GM21786 (cell line): ENCODE results near the gene RHOJ.
"Not testable (repeated sequence)": the region's sequence is repeated elsewhere in the genome, so short reads cannot be mapped to it uniquely, and the experiment has no call there.

Source experiments
- ATAC-seq: cut with Tn5 transposase; IDR thresholded peaks from one replicate; pipeline ENCODE4 v1.9.1; 2021; ENCODE audit not compliant: unreplicated experiment

The RHOJ gene

GRCh38 chr14:63204407-63205043 is at the start of gene RHOJ:
Gene RHOJ, plus strand, starts transcription at chr14:63204443. Its CDS starts 427 bp downstream, at chr14:63204870.
- ATAC-seq, result no peak

DNA sequence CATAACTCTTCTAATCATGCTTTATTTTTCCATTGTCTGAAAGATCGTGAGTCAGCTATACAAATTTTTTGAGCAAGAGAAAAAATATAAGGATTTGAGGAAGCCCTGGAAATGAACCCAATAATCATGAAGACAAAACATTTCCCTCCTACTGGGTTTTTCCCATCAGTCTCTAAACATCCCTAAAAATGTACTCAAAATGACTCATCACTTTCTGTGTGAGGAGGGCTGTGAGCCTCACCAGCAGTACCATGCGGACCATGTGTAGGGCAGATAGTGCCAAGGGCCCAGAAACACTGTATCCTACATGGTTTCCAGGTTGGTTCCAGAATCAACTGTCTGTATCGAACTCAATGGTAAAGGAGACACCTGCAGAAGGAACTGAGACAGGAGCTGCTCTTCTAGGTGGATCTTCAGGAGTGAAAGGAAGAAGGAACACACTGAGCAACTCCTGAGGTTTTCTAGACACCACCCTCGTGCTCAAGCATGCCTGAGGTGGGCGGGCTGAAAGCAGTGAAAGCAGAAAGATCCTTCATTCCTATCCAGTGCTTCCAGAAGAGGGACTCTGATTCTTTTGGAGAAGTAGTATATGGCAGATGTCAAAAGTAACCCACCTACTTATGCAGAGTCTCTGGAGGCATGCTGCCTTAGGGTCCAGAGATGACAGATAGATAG is 48.6 kb upstream of the RHOJ start:
- no peak for ATAC-seq

- ATAC-seq, result no peak
Measured at GRCh38 chr14:63157195-63157594, 47.0 kb upstream of the RHOJ start.

DNA sequence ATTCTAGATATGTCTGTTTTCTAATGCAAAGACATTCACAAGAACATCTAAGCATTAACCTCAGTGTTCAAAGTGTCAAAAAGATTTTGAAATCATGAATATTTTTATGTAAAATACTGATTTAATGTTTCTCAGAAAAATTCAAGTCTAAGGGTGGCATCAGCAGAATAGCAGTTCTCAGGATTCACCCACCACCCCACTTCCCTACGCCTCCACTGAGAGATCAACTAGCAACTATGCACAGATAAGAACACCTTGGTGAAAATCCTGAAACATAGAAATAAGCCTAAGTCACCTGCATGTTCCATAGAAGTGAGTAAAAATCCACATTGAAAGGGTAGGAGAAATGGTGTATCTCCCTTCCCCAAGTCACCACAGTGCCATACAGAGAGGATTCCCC is 40.9 kb upstream of the RHOJ start:
- ATAC-seq, result no peak

GRCh38 chr14:63164108-63164683 is 40.0 kb upstream of the RHOJ start:
- ATAC-seq, result no peak

DNA sequence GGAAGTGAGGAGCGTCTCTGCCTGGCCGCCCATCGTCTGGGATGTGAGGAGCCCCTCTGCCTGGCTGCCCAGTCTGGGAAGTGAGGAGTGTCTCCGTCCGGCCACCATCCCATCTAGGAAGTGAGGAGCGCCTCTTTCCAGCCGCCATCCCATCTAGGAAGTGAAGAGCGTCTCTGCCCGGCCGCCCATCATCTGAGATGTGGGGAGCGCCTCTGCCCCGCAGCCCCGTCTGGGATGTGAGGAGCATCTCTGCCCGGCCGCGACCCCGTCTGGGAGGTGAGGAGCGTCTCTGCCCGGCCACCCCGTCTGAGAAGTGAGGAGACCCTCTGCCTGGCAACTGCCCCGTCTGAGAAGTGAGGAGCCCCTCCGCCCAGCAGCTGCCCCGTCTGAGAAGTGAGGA is 39.0 kb upstream of the RHOJ start:
- not testable (repeated sequence) for ATAC-seq

- ATAC-seq, result no peak
Measured at GRCh38 chr14:63167044-63167443, 37.2 kb upstream of the RHOJ start.

- ATAC-seq, result no peak
Measured at GRCh38 chr14:63174760-63175191, 29.5 kb upstream of the RHOJ start.

DNA sequence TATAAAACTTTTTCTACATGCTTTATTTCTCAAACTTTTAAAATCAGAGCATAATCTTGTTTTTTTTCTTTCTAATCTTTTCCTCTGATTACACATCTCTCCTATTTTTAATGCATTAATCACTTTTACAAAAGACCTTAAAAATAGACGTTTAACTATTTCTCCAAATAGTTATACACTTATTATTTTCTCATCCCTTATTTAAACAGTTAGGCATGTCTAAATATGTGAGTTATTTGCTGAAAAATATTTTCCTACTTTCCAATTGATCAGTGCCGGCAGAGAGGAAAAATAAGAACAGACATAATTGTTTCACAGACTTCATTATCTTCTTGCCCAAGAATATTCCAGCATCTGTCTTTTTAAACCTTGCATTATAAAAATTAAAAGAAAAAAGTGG is 28.7 kb upstream of the RHOJ start:
- ATAC-seq, result no peak

GRCh38 chr14:63178912-63179311 is 25.3 kb upstream of the RHOJ start:
- ATAC-seq, result no peak

DNA sequence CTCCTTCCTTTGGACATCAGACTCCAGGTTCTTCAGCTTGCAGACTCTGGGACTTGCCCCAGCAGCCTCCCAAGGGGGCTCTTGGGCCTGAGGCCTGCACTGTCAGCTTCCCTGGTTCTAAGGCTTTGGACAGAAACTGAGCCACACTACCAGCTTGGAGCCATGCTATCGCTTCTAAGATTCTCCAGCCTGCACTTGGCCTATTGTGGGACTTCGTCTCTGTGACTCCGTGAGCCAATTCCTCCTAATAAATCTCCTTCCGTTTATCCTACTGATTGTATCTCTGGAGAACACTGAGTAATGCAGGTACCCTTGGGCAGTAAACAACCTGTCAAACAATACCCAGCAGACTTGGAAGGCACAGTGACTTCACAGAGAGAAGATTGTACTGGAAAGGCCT is 24.9 kb upstream of the RHOJ start:
- no peak for ATAC-seq

GRCh38 chr14:63180011-63180410 is 24.2 kb upstream of the RHOJ start:
- ATAC-seq, result no peak

DNA sequence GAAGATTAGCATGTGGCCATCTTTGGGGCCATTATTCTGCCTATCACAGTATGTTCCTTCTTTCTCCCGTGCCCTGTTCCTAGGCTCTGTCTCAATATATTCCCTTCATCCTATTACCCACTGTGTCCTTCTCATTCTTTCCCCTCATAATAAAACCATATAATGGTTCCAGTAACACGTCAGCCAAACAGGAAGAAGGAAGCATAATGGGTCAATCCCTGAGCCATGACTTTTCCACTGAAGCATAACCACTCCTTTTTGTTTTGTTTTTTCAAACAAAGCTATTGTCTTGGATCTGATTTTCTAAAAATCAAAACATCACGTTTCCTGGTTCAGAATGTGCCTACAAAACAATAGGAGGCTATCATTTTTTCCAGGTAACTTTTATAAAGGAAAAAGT is 21.3 kb upstream of the RHOJ start:
- no peak for ATAC-seq

DNA sequence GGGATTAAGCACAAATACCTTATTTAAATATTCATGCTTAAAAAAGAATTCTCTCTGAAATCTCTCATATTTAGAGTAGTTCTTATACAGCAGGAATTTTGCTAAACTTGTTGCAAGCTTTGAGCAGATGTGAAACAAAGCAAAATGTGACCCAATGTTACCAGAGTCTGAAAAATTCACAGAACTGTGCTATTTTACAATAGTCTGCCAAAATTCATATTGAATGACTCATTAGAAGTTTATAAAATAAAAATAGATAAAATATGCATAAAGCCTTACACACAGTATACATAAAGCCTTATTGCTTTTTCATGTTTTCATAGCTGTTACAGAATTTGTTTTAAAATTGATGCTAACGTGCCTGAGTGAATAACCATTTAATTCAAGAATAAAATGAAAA is 17.8 kb upstream of the RHOJ start:
- ATAC-seq, result no peak

GRCh38 chr14:63191211-63191610 is 13.0 kb upstream of the RHOJ start:
- no peak for ATAC-seq

DNA sequence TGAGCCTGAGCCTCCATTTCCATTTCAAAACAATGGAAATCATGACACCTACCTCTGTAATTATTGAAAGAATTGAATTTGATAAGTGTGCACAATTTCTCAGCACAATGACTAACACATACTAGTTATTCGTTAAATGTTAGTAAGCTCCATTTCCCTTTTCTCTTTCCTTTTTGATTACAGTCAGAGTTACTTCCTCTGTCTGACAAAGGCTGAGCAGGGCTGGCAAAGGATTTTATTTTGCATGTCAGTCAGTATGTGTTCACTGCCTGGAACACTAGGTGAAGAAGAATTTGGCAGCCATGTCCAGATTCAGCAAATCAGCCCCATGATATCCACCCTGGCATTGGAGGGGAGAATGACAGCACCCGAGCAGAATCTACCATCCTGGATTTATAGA is 12.2 kb upstream of the RHOJ start:
- no peak for ATAC-seq

DNA sequence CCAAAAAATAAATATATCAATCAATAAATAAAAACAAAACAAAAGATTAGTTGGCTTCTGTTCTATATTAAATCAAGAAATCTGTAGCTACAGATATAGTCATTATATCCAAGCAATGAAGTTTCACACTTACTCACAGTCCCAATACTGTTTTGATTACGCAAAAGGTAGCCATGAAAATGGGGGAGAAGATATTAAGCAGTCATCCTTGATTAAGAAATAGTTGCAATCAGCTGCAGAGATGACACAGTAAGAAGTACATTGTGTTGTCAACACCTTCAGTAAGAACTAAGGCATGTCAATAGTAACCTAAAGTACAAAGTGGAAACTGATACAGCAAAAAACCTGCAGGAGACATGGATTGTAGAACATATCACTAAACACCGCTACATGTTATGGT is 11.0 kb upstream of the RHOJ start:
- no peak for ATAC-seq

- ATAC-seq, result no peak
Measured at GRCh38 chr14:63200035-63200740, 4.1 kb upstream of the RHOJ start.

GRCh38 chr14:63200767-63201166 is 3.5 kb upstream of the RHOJ start:
- no peak for ATAC-seq

GRCh38 chr14:63203015-63203414 is 1.2 kb upstream of the RHOJ start:
- no peak for ATAC-seq

DNA sequence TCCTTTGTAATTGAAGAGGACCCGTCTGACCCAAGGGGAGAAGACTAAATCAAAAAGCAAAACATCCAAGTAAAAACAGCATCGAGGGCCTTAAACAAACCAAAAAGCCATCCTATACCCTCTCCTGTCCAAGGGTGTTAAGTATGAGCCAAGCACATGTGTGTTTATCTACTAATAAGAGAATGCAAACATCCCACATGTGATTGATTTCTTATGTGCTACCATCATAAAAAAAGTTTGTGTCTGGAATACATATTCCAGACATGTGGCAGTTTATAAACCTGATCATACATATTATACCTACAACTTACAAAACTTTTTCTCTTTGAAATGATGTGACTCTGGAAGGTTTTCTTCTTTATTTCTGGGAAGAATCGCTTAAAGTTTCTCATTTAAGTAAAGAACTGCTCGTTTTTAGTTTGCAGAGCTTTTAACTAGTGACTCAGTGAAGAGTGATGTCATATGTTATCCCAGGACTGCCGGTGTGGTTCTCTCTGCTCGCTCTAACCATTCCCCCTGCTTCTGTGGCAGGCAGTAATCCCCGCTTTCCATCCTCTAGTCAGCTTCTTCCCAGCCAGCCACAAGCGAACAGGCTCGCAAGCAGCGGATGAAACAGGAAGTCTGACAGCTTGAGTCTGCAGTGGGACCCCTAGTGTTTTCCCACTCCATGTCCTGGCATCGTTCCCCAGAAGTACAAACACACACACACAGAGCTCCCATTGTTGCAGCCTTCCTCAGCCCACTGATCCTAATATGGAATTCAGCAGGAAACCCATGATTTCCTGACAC is 431 bp upstream of the RHOJ start:
- ATAC-seq, result no peak
